Measurements from ENCODE around the gene KRTCAP2.

KRTCAP2 gene

GRCh38 chr1:155127105-155127966, 45.8 kb downstream of the KRTCAP2 start, which contains the start of gene EFNA1:
Gene EFNA1 (plus strand): TSS chr1:155127876. CDS start chr1:155127978, 102 bp downstream.
- POLR2A ChIA-PET = no interaction called here
- no peak for TF ChIP-seq CTCF (IDR thresholded peaks at IDR 0.05; ENCODE audit: control extremely low read depth, extremely low read depth, low read depth, missing control alignments)
- DNase-seq (ENCODE audit: extremely low spot score) = peak; percentile 53
- CTCF ChIA-PET = interaction anchor here (1.8 kb wide), 1 partner anchor 65 kb away, joined by 3 read pairs; no protein-coding TSS in a partner anchor

DNA sequence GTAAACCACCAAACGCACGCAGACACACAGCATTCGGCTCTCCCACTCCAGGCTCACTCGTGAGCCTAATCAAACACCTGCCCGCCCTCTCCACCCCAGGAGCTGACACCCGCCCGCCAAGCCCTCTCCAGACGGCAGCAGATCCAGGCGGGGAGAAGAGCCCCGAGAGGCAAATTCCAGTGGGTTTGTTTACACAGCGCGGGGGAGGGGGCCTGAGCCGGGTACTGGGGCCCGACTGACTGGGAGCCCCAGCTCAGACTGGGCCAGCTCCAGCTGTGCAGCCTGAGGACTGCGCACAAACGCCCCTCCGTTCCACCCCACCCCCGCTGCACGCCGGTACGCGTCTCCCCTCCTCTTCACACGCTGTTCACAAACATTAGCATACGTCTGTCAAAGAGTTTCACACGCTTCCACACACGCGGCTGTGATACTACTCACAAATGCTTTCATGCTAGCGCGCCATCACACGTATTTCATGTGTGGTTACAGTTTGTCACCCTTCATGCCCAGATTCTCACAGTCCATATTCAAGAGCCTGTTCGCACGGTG, 46.5 kb downstream of the KRTCAP2 start:
- POLR2A ChIA-PET = no interaction called here
- CTCF ChIA-PET = interaction anchor here (1.3 to 1.8 kb wide), 2 partner anchors 35 to 65 kb away, joined by 3 to 4 read pairs; no protein-coding TSS in a partner anchor
- no peak for DNase-seq (ENCODE audit: extremely low spot score)
- no peak for TF ChIP-seq CTCF (IDR thresholded peaks at IDR 0.05; ENCODE audit: control extremely low read depth, extremely low read depth, low read depth, missing control alignments)

DNA sequence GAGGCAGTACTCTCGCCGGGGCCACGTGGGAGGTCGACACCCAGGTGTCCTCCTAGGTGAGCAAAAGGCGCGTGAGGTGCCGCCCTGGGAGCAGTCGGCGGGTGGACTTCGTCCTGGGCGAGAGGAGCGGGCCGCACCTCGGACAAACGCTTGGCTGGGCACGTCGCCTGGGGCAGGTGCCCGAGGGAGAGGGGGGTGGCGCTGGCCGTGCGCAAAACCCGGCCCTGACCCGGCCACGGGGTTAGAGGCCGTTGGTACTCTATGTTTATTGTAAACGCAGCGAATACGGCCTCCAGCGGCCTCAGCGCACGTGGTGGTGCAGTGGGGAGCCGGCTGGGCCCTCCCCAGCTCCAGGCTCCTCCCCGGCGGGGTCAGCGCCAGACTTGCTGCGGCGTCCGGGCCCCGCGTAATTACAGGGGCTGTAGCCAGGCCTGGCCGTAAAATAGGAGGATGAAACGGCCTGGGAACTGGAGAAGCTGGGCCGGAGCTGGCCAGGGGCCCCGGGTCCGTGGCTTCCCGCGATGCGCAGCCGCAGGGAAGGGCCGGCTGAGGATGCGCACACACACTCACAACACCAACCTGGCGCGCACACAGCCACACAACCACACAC, 47.1 kb downstream of the KRTCAP2 start:
- ChIA-PET POLR2A (no interaction called here), CTCF (interaction anchor here (0.8 to 1.8 kb wide), 5 partner anchors 19 to 64 kb away, joined by 3 to 5 read pairs (median 3); no protein-coding TSS in a partner anchor)
- no peak for DNase-seq (ENCODE audit: extremely low spot score)
- no peak for TF ChIP-seq CTCF (IDR thresholded peaks at IDR 0.05; ENCODE audit: control extremely low read depth, extremely low read depth, low read depth, missing control alignments)

DNA sequence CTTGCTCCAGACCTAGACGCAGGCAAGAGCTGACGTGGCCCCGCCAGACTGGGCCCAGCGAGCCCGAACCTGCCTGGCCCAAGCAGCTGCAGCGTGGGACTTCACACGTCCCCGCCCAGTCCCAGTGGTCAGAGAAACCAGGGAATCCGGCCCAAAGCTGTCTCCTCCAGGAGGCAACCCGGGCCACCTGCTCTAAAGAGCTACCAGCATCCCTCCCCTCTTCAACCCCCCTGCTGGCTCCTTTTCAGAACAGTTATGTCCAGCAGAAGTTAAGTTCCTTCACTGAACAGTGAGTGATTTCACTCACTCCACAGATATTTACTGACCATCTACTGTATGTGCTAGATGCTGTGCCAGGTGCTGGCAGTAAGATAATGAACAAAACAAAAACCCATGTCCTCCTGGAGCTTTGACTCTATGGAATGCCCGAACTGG, 47.6 kb downstream of the KRTCAP2 start:
- no peak for TF ChIP-seq CTCF (IDR thresholded peaks at IDR 0.05; ENCODE audit: control extremely low read depth, extremely low read depth, low read depth, missing control alignments)
- POLR2A ChIA-PET = no interaction called here
- CTCF ChIA-PET = interaction anchor here (0.8 to 1.8 kb wide), 7 partner anchors 20 to 64 kb away, joined by 3 to 5 read pairs (median 4); no protein-coding TSS in a partner anchor
- DNase-seq (ENCODE audit: extremely low spot score) = no peak

- ChIA-PET POLR2A (no interaction called here), CTCF (interaction anchor here (0.8 to 1.6 kb wide), 7 partner anchors 10 to 48 kb away, joined by 3 to 5 read pairs (median 3); partner anchors contain the start of gene KRTCAP2)
- DNase-seq (ENCODE audit: extremely low spot score) = no peak
- no peak for TF ChIP-seq CTCF (IDR thresholded peaks at IDR 0.05; ENCODE audit: control extremely low read depth, extremely low read depth, low read depth, missing control alignments)
These were observed 48.3 kb downstream of the KRTCAP2 start for GRCh38 chr1:155124503-155125463.

All from GM10248 (cell line).